Thyroid gland (tissue), 4 donors: ENCODE data around the gene MYH14. TPM values are rescaled to one million over a fixed set of nuclear protein-coding genes. Genes with fewer than 3 reads are reported as not detected.
A peak's percentile ranks its signal among the peaks of the same experiment; 100 is the strongest.
"Not testable (repeated sequence)": the region's sequence is repeated elsewhere in the genome, so short reads cannot be mapped to it uniquely, and the experiment has no call there.

ENCODE experiments used
- DNase-seq, 2 donors: peaks; one replicate each; pipeline ENCODE4 v3.0.0-alpha.2; 2019
- H3K27ac ChIP-seq, 3 donors: fragments of 200-600 bp; sonication (generic); 1 replicate in 2 of 3; 2 replicates in 1 of 3; pipeline ENCODE4 v1.5.1; 2016 to 2019; ENCODE audit warnings: mild to moderate bottlenecking in 1 of 3, moderate library complexity in 1 of 3
- H3K27me3 ChIP-seq: fragments of 200-600 bp; sonication (generic); one replicate; pipeline ENCODE4 v1.5.1; 2019
- H3K36me3 ChIP-seq, 2 donors: fragments of 200-600 bp; sonication (generic); one replicate each; pipeline ENCODE4 v1.5.1; 2016 to 2019
- H3K4me1 ChIP-seq, 2 donors: fragments of 200-600 bp; sonication (generic); one replicate each; pipeline ENCODE4 v1.5.1; 2017 to 2019
- H3K4me3 ChIP-seq, 3 donors: fragments of 200-600 bp; sonication (generic); replicated peaks in 1 of 3; 1 replicate in 2 of 3; 2 replicates in 1 of 3; pipeline ENCODE4 v1.5.1; 2016; ENCODE audit warnings: mild to moderate bottlenecking in 1 of 3
- H3K9me3 ChIP-seq: fragments of 200-600 bp; sonication (generic); one replicate; pipeline ENCODE4 v1.5.1; 2017
- POLR2A ChIP-seq, 2 donors: fragments of 450-650 bp; IDR thresholded peaks; one replicate each; pipeline ENCODE4 v1.6.1; 2017; ENCODE audit warnings: antibody characterized with exemption in 2 of 2, mild to moderate bottlenecking in 2 of 2, moderate library complexity in 1 of 2
- WGBS, 2 donors: methylation state at CpG; one replicate each; pipeline ENCODE4 v1.1.5; 2017; 5-methylcytosine and 5-hydroxymethylcytosine counted together
- intact Hi-C: fragments of 100-400 bp; cut with DNase I; formaldehyde crosslinking; loops from one replicate; pipeline ENCODE4 v1.15.1; 2023
- total RNA-seq, 4 donors: library from RNA; depleted of rRNA; stranded (reverse); fragments of >200 nt; gene quantifications; one replicate each; pipeline ENCODE4 v1.2.3, GENCODE V29; 2016
- TF ChIP-seq, protein P1 (sequence below), 6 experiments: fragments of 200-600 bp in 3 of 6; fragments of 450-650 bp in 3 of 6; sonication (generic) in 3 of 6; IDR thresholded peaks; one replicate each; pipeline ENCODE4 v1.5.1; 2016 to 2019; ENCODE audit warnings: antibody characterized with exemption in 6 of 6, mild to moderate bottlenecking in 2 of 6, inconsistent platforms in 1 of 6, moderate library complexity in 1 of 6

MYH14 gene
- total RNA-seq, 4 donors from 2014 or later = 130 to 361 (median 183) TPM

DNA sequence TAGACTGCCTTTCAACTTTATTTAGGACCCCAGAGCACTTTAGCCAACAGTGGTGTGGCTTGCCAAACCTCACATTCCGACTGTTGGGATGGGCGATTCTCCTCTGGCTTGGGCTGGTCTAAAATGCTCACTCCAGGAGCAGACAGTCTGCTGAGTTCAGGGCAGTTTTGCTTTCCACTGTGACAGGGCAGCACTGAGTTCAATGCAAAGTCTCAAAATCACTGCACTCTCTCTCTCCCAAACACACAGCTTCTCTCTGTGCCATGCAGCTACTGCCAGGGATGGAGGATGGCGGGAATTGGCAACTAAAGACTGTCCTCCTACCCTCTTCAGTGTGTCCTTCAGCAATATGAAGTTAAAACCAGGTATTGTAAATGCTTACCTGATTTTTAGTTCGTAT lies 148.8 kb downstream of the MYH14 start:
- intact Hi-C loops = loop anchor here (10.0 kb wide), 1 partner anchor 433 kb away; no protein-coding TSS in a partner anchor
- no peaks in the 10 kb centered on the region for H3K27me3 ChIP-seq
- no peak for DNase-seq
- no peak overlapping the region for H3K27ac ChIP-seq
- H3K9me3 ChIP-seq = no peaks in the 10 kb centered on the region
- no peak overlapping the region for H3K4me3 ChIP-seq
- H3K36me3 ChIP-seq = no peaks in the 10 kb centered on the region
- H3K4me1 ChIP-seq = peaks cover 36 to 57% of the 10 kb centered on the region in 2 donors
- 86 to 89% methylated on average over 4 of the region's 4 CpGs for WGBS, 2 donors
- TF ChIP-seq POLR2A (IDR thresholded peaks at IDR 0.05) = no peak
- TF ChIP-seq, protein P1, sequence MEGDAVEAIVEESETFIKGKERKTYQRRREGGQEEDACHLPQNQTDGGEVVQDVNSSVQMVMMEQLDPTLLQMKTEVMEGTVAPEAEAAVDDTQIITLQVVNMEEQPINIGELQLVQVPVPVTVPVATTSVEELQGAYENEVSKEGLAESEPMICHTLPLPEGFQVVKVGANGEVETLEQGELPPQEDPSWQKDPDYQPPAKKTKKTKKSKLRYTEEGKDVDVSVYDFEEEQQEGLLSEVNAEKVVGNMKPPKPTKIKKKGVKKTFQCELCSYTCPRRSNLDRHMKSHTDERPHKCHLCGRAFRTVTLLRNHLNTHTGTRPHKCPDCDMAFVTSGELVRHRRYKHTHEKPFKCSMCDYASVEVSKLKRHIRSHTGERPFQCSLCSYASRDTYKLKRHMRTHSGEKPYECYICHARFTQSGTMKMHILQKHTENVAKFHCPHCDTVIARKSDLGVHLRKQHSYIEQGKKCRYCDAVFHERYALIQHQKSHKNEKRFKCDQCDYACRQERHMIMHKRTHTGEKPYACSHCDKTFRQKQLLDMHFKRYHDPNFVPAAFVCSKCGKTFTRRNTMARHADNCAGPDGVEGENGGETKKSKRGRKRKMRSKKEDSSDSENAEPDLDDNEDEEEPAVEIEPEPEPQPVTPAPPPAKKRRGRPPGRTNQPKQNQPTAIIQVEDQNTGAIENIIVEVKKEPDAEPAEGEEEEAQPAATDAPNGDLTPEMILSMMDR (IDR thresholded peaks at IDR 0.05) = no peak

DNA sequence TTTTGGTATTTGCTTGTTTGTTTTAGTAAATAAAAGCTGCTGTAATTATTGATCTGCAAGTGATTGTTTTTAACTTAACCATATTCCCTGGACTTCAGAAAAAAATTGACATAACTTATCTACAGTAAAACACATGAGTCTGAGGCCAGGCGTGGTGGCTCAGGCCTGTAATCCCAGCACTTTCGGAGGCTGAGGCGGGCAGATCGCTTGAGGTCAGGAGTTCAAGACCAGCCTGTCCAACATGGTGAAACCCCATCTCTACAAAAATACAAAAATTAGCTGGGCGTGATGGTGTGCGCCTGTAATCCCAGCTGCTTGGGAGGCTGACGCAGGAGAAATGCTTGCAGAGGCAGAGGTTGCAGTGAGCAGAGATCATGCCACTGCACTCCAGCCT lies 150.1 kb downstream of the MYH14 start:
- intact Hi-C loops = loop anchor here (10.0 kb wide), 1 partner anchor 431 kb away; no protein-coding TSS in a partner anchor
- H3K36me3 ChIP-seq, H3K4me3 ChIP-seq, H3K27me3 ChIP-seq, H3K9me3 ChIP-seq, H3K27ac ChIP-seq, DNase-seq: not testable (repeated sequence)
- peaks cover 27 to 56% of the 10 kb centered on the region in 2 donors for H3K4me1 ChIP-seq
- 94 to 97% methylated on average over 7 of the region's 7 CpGs for WGBS, 2 donors

DNA sequence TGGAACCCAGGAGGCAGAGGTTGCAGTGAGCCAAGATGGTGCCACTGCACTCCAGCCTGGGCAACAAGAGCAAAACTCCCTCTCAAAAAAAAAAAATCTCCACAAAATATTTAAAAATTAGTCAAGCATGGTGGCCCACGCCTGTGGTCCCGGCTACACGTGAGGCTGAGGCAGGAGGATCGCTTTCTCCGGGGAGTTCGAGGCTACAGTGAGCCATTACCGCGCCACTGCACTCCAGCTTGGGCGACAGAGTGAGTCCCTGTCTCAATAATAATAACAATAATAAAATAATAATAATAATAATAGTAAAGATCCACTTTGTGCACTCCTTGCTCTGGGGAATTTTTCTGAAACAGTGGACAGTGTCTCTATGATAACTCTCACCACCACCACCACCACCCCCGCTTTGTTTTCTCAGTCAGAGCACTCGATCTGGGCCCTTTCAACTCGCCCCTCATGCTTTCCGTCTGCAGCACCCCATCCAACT lies 153.3 kb downstream of the MYH14 start:
- no peaks in the 10 kb centered on the region for H3K9me3 ChIP-seq
- TF ChIP-seq, protein P1 (IDR thresholded peaks at IDR 0.05) = no peak
- TF ChIP-seq POLR2A (IDR thresholded peaks at IDR 0.05) = no peak
- no peaks in the 10 kb centered on the region for H3K36me3 ChIP-seq
- WGBS, 2 donors = 27 to 33% methylated on average over 13 of the region's 13 CpGs
- H3K27ac ChIP-seq = no peak overlapping the region
- peaks cover 4 to 30% of the 10 kb centered on the region in 2 donors for H3K4me1 ChIP-seq
- H3K27me3 ChIP-seq = no peaks in the 10 kb centered on the region
- intact Hi-C loops = loop anchor here (10.0 kb wide), 1 partner anchor 428 kb away; no protein-coding TSS in a partner anchor
- no peak for DNase-seq
- H3K4me3 ChIP-seq = no peak overlapping the region

DNA sequence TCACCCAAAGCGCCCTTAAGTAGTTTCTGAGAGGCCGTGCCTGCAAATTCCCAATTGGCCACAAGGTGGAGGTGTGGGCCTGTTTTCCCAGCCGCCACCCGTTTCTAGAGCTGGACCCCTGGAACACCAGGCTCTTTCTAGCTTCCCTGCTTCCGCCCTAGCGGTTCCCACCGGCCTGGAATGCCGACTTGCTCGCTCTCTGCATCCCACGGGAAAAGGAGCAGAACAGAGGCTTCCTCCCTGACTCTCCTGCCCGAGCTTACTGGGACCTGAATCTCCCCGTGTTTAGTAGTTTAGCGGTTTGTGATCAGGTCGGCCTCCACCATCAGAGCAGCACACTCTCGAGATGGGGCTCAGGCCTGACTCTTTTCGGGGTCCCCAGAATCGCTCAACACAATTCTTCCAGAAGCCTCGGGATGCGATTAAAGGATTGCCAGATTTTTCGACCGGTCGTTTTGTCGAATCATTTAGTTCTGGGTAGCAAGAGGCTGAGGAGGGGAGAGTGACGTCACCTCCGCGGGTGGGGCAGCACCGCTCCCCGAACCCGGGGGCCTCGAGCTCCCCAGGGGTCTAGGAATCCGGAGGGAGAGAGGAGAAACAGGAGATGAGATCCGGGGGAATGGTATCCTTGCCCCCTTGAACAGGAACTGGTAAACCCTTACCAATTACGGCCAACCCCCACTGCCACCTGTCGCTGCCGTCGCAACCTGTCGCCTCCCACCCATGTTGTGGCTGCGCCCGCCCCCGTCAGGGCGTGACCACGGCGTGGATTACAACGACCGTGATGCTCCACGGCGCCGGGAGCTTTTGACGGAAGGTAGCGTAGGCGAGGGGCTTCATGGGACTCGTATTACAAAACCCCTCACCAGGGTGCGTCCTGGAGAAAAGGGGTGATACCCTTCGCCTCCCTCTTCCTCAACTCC lies 154.0 kb downstream of the MYH14 start:
- H3K9me3 ChIP-seq = no peaks in the 10 kb centered on the region
- peak; percentile 80 to 82 for DNase-seq
- peak overlapping the region; percentile 65 to 83 (median 81) for H3K27ac ChIP-seq
- no peaks in the 10 kb centered on the region for H3K36me3 ChIP-seq
- TF ChIP-seq, protein P1 (IDR thresholded peaks at IDR 0.05) = peak; percentile 77 to 91 (median 86)
- peak in 1 of 2 donors; percentile 47 for TF ChIP-seq POLR2A (IDR thresholded peaks at IDR 0.05)
- 10% methylated on average over 41 to 43 of the region's 54 CpGs for WGBS, 2 donors
- H3K4me3 ChIP-seq = peak overlapping the region in 2 of 3 donors; percentile 25 to 31
- no peaks in the 10 kb centered on the region for H3K27me3 ChIP-seq
- peaks cover 4 to 26% of the 10 kb centered on the region in 2 donors for H3K4me1 ChIP-seq
- intact Hi-C loops = loop anchor here (10.0 kb wide), 1 partner anchor 427 kb away; no protein-coding TSS in a partner anchor

GRCh38 chr19:50358483-50359327 lies 155.3 kb downstream of the MYH14 start:
- Histone ChIP-seq H3K4me1 (peaks cover 4 to 37% of the 10 kb centered on the region in 2 donors), H3K9me3 (no peaks in the 10 kb centered on the region), H3K27me3 (no peaks in the 10 kb centered on the region), H3K4me3 (no peak overlapping the region), H3K27ac (peak overlapping the region in 1 of 3 donors; percentile 81), H3K36me3 (no peaks in the 10 kb centered on the region)
- intact Hi-C loops = loop anchor here (10.0 kb wide), 1 partner anchor 426 kb away; no protein-coding TSS in a partner anchor
- WGBS, 2 donors = 43 to 64% methylated on average over 19 to 54 of the region's 54 CpGs
- TF ChIP-seq POLR2A (IDR thresholded peaks at IDR 0.05) = peak in 1 of 2 donors; percentile 53
- TF ChIP-seq, protein P1 (IDR thresholded peaks at IDR 0.05) = no peak
- peak; percentile 58 to 60 for DNase-seq
